NCI-H1436 treated with DMSO at 0.1 percent for 48 hours (cell line): ENCODE measurements around the gene PDXK.
"Not testable (repeated sequence)": the region's sequence is repeated elsewhere in the genome, so short reads cannot be mapped to it uniquely, and the experiment has no call there.

Source experiments
- DNase-seq: peaks from one replicate; lab custom pipeline; 2025; lab: John Stamatoyannopoulos, UW

Gene PDXK

DNA sequence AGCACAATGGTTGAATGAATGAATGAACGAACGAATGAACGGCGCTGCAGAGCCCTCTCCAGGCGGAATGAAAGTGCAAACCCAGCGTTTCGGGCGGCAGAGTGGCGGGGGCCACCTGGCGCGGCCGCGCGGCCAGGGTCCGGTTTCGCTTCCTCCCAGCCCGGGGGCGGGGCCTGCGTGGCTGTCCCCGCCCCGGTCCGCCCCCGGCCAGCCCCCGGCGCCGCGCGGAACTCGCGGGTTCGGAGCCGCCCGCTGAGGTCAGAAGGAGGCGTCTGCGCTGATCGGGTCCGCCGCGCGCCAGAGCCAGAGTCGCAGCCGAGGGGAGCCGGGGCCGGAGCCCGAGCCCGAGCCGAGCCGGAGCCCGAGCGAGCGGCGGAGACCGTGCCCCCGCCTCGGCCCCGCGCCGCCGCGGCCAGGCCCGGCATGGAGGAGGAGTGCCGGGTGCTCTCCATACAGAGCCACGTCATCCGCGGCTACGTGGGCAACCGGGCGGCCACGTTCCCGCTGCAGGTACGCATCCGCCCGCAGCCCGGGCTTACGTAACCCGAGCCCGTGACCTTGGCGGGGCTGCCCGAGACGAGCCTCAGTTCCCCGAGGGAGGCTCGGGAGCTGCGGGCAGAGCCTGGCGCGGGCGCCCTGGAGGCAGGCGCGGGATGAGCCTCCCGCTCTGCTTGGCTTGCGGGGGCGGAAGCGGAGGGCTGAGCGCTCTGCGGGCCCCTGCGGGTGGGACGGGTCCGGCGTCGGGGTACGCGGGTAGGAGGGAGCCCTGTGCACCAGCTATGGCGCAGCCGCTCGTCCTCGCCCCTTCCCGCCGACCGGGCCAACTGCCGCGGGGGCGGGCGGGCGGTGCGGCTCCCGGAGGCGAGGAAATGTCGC, at the start of gene PDXK:
TSS of gene PDXK (plus strand) at position 258 of the 876 bp plus-strand sequence. CDS start at position 424, 166 bp downstream.
- DNase-seq: no peak

- DNase-seq: no peak
Observed at GRCh38 chr21:43669828-43670605, 48.9 kb upstream of the PDXK start.

DNA sequence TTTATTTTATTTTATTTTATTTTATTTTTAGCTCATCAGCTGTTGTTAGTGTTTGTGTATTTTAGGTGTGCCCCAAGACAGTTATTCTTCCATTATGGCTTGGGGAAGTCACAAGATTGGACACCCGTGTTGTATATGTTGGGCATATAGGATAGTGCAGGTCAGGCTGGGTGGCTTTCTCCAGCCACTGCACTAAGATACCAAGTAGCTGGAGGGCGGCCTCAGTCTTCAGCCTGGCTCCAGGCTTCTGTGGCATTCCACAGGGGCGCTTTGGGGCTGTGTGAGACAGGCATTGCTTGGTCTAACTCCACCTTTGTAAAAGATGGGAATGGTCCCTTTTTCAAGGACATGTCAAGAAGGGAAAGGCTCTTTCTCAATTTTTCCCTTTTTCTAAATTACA, 43.1 kb upstream of the PDXK start:
- DNase-seq: no peak

GRCh38 chr21:43676391-43676790, 42.5 kb upstream of the PDXK start:
- DNase-seq: no peak

GRCh38 chr21:43679951-43680350, 39.0 kb upstream of the PDXK start:
- DNase-seq: no peak

DNA sequence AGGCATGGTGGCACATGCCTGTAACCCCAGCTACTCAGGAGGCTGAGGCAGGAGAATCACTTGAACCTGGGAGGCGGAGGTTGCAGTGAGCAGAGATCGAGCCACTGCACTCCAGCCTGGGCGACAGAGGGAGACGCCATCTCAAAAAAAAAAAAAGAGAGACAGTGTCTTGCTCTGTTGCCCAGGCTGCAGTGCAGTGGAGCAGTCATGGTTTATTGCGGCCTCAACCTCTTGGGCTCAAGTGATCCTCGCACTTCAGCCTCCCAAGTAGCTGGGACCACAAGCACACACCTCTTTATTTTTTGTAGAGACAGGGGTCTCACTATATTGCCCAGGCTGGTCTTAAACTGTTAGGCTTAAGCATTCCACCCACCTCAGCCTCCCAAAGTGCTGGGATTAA, 38.5 kb upstream of the PDXK start:
- DNase-seq: not testable (repeated sequence)

GRCh38 chr21:43681650-43682049, 37.3 kb upstream of the PDXK start:
- no peak for DNase-seq

DNA sequence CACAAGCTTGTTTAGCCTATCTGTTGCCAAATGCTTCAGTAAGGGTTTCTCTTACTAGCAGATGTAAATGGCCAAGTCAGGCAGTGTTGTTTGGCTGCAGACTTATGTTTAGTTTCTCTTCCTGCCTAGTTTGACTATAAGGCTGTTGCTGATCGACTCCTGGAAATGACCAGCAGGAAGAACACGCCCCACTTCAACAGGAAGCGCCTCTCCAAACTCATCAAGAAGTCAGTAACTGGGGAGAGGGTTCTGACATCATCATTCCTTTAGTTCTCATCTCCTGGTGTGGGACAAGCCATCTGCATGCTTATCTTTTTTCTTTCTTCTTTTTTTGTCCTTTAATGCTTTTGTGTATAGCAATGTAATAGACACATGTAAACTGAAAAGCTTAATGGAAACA, 34.5 kb upstream of the PDXK start:
- DNase-seq: no peak

DNA sequence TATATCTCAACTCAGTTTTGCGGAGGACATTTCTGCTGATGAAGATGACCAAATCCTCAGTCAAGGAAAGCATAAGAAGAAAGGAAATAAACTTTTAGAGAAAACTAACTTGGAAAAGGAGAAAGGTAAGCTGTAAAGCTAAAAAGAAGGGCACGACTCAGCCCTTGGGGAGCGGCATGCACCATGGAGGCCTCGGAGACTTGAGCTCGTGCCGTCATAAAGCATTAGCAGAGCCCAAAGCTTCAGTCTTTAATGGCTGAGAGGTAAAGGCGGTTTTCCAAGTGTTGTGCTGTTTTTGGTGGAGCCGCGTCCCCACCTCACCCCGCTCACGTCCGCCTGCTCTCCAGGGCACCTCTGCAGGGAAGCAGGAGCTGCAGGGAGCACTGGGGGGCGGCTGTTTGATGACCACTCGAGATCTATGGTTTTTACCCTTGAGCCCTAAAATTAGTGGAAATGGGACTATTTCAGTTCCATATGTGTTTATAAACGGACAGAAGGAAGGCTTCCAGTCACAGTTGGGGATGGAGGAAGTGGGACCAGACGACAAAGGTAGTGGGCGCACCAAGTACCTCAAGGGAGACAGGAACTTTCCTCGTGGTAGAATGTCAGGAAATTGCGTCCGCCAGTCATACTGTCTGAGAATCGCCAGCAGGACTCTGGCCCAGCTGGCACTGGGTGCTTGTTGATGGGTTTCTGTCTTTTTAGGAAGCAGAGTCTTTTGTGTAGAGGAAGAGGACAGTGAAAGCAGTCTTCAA, 31.9 kb upstream of the PDXK start:
- no peak for DNase-seq

DNA sequence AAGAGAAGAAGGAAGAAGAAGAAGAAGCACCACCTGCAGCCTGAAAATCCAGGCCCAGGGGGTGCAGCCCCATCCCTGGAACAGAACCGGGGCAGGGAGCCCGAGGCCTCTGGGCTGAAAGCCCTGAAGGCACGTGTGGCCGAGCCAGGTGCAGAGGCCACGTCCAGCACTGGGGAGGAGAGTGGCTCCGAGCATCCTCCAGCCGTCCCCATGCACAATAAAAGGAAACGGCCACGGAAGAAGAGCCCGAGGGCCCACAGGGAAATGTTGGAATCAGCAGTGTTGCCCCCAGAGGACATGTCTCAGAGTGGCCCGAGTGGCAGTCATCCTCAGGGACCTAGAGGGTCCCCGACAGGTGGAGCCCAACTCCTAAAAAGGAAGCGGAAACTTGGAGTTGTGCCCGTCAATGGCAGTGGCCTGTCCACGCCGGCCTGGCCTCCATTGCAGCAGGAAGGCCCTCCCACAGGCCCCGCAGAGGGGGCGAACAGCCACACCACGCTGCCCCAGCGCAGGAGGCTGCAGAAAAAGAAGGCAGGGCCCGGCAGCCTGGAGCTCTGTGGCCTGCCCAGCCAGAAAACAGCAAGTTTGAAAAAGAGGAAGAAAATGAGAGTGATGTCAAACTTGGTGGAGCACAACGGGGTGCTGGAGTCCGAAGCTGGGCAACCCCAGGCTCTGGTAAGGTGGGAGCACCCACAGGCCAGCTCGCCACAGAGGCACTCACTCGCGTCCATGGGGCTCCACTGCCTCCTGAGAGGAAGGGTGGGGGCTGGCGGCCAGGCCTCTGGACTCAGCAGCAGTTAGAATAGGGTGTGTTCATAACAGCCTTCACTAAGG, 31.1 kb upstream of the PDXK start:
- no peak for DNase-seq

GRCh38 chr21:43688906-43689305, 30.0 kb upstream of the PDXK start:
- DNase-seq: no peak

GRCh38 chr21:43689556-43690337, 29.2 kb upstream of the PDXK start:
- no peak for DNase-seq

DNA sequence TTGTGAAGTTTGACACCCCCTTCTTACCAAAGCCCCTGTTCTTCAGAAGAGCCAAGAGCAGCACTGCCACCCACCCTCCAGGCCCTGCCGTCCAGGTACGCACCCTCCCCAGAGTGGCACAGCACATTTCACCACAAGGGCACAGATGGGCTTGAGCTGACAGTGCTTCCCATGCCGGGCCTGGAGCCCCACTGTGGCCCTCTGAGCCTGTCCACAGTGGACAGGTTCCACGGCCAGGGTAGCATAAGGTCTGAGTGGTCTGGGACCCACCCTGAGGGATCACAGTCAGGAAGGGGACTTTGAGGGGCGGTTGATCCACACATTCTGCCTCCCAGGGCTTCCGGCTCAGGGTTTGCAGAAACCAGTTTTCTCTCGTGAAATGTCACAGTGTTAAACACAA, 28.6 kb upstream of the PDXK start:
- DNase-seq: no peak

DNA sequence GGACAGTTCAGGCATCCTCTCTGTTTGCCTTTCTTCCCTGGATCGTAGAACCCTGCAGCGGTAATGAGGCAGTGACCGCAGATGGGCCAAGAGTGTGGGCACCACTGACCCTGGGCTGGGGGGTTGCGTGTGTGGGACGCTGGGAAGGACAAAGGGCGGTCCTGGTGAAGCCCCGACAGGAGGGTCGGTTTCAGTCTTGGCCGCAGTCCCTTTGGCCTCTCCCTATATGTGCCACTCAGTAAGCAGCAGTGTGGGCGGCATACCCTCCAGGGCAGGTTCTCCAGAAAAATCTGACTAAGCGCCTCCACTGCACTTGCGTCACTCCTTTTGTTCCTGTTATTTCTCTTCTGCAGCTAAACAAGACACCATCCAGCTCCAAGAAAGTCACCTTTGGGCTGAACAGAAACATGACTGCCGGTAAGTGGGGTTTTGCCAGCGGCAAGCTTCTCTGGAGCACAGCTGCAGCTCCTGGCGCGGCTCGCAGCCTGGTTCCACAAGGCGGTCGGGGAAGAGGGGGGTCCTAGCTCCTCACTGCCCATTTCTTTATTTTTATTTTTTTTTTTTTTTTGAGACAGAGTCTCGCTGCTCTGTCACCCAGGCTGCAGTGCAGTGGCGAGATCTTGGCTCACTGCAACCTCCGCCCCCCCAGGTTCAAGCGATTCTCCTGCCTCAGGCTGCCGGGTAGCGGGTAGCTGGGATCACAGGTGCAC, 27.7 kb upstream of the PDXK start:
- no peak for DNase-seq

DNA sequence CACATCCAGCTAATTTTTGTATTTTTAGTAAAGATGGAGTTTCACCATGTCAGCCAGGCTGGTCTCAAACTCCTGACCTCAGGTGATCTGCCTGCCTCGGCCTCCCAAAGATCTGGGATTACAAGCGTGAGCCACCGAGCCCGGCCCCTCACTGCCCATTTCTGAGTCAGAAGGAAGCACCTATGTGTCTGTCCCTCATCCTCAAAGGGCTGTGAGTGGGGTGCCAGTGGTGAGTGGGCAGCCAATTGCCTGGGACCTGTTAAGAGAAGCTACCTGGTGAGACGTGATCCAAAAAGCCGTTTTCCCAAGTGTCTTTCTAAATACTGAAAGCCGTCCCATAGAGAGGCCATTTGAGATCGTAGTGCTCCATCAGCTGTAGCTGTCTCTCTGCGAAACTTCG, 27.1 kb upstream of the PDXK start:
- no peak for DNase-seq

- DNase-seq: no peak
Observed at GRCh38 chr21:43692949-43693348, 26.0 kb upstream of the PDXK start.

- DNase-seq: no peak
Observed at GRCh38 chr21:43693981-43694380, 24.9 kb upstream of the PDXK start.

- DNase-seq: no peak
Observed at GRCh38 chr21:43694437-43695079, 24.4 kb upstream of the PDXK start.

GRCh38 chr21:43696214-43696613, 22.7 kb upstream of the PDXK start:
- DNase-seq: no peak
